ENCODE measurements around the gene ARHGAP1. TPM values are rescaled to one million over a fixed set of nuclear protein-coding genes. Genes with fewer than 3 reads are reported as not detected.

Gene ARHGAP1
- total RNA-seq, 2 donors from 2014 or later = 88.1 to 117 TPM

GRCh38 chr11:46743043-46743442 lies 42.6 kb upstream of the ARHGAP1 start:
- Histone ChIP-seq H3K4me3 (no peak overlapping the region), H3K27me3 (no peaks in the 10 kb centered on the region), H3K4me1 (no peaks in the 10 kb centered on the region), H3K9me3 (no peaks in the 10 kb centered on the region), H3K27ac (no peak overlapping the region), H3K36me3 (peaks cover 52% of the 10 kb centered on the region)
- TF ChIP-seq CTCF (IDR thresholded peaks at IDR 0.05) = no peak
- peak; percentile 16 for DNase-seq (ENCODE audit: low spot score)

- DNase-seq (ENCODE audit: low spot score) = no peak
- Histone ChIP-seq H3K4me1 (no peaks in the 10 kb centered on the region), H3K4me3 (no peak overlapping the region), H3K27ac (no peak overlapping the region), H3K9me3 (no peaks in the 10 kb centered on the region), H3K27me3 (no peaks in the 10 kb centered on the region), H3K36me3 (peaks cover 40% of the 10 kb centered on the region)
- no peak for TF ChIP-seq CTCF (IDR thresholded peaks at IDR 0.05)
Measured at GRCh38 chr11:46741600-46742484, 41.4 kb upstream of the ARHGAP1 start.

GRCh38 chr11:46738887-46739286 lies 38.5 kb upstream of the ARHGAP1 start:
- no peaks in the 10 kb centered on the region for H3K4me1 ChIP-seq
- no peak for DNase-seq (ENCODE audit: low spot score)
- no peak overlapping the region for H3K4me3 ChIP-seq
- H3K27ac ChIP-seq = no peak overlapping the region
- peaks cover 14% of the 10 kb centered on the region for H3K36me3 ChIP-seq
- no peak for TF ChIP-seq CTCF (IDR thresholded peaks at IDR 0.05)
- no peaks in the 10 kb centered on the region for H3K27me3 ChIP-seq
- no peaks in the 10 kb centered on the region for H3K9me3 ChIP-seq

- no peak overlapping the region for H3K4me3 ChIP-seq
- no peak overlapping the region for H3K27ac ChIP-seq
- TF ChIP-seq CTCF (IDR thresholded peaks at IDR 0.05) = no peak
- H3K36me3 ChIP-seq = peaks cover 2% of the 10 kb centered on the region
- DNase-seq (ENCODE audit: low spot score) = no peak
- no peaks in the 10 kb centered on the region for H3K27me3 ChIP-seq
- H3K4me1 ChIP-seq = no peaks in the 10 kb centered on the region
- H3K9me3 ChIP-seq = no peaks in the 10 kb centered on the region
Measured at GRCh38 chr11:46737699-46738098, 37.3 kb upstream of the ARHGAP1 start.

GRCh38 chr11:46736615-46737014 lies 36.2 kb upstream of the ARHGAP1 start:
- Histone ChIP-seq H3K36me3 (no peaks in the 10 kb centered on the region), H3K27me3 (no peaks in the 10 kb centered on the region), H3K27ac (no peak overlapping the region), H3K4me3 (no peak overlapping the region), H3K9me3 (no peaks in the 10 kb centered on the region), H3K4me1 (no peaks in the 10 kb centered on the region)
- no peak for TF ChIP-seq CTCF (IDR thresholded peaks at IDR 0.05)
- no peak for DNase-seq (ENCODE audit: low spot score)

Measured in right atrium auricular region (tissue), 2 donors.